AG04450 (cell line): ENCODE results near the gene ARMC12. TPM values are rescaled to one million over a fixed set of nuclear protein-coding genes. Genes with fewer than 3 reads are reported as not detected.

Experiments used
- CTCF ChIA-PET: fragments of 300-600, 350-600 bp; formaldehyde crosslinking; extraction: SDS; loops from one replicate; lab custom pipeline; 2022; ENCODE audit warnings: antibody characterized with exemption, inconsistent platforms; lab: Charles Lee
- POLR2A ChIA-PET: fragments of 350-600 bp; formaldehyde crosslinking; extraction: SDS; loops from one replicate; lab custom pipeline; 2021; ENCODE audit warnings: antibody characterized with exemption, inconsistent platforms; lab: Yijun Ruan, JAX
- DNase-seq: peaks from one replicate; pipeline ENCODE4 v3.0.0-alpha.2; 2011; ENCODE audit warnings: low read depth, low spot score
- H3K27ac ChIP-seq: one replicate; pipeline ENCODE4 v1.5.1; 2012; ENCODE audit warnings: low read depth, low read length, control low read depth
- H3K27me3 ChIP-seq: one replicate; pipeline ENCODE4 v1.6.0; 2012; ENCODE audit warnings: low read length; ENCODE audit not compliant: control insufficient read depth, insufficient read depth
- H3K4me3 ChIP-seq: 2 replicates; pipeline ENCODE4 v1.5.1; 2011; ENCODE audit warnings: mild to moderate bottlenecking, low read depth, low read length, control low read depth
- H3K9me3 ChIP-seq: 2 replicates; pipeline ENCODE4 v1.5.1; 2012; ENCODE audit warnings: low read length; ENCODE audit not compliant: control insufficient read depth, insufficient read depth
- polyA plus RNA-seq: library from polyadenylated mRNA; depleted of rRNA; stranded (reverse); fragments of >200 nt; gene quantifications from 2 replicates; pipeline ENCODE4 v1.2.3, GENCODE V29; 2011; rRNA removed
- TF ChIP-seq, protein P1 (sequence below): IDR thresholded peaks from 2 replicates; pipeline ENCODE4 v1.5.1; 2011; ENCODE audit warnings: low read depth, low read length, control low read depth, inconsistent platforms

Gene ARMC12
- polyA plus RNA-seq, 1 experiment: 0.53 TPM

DNA sequence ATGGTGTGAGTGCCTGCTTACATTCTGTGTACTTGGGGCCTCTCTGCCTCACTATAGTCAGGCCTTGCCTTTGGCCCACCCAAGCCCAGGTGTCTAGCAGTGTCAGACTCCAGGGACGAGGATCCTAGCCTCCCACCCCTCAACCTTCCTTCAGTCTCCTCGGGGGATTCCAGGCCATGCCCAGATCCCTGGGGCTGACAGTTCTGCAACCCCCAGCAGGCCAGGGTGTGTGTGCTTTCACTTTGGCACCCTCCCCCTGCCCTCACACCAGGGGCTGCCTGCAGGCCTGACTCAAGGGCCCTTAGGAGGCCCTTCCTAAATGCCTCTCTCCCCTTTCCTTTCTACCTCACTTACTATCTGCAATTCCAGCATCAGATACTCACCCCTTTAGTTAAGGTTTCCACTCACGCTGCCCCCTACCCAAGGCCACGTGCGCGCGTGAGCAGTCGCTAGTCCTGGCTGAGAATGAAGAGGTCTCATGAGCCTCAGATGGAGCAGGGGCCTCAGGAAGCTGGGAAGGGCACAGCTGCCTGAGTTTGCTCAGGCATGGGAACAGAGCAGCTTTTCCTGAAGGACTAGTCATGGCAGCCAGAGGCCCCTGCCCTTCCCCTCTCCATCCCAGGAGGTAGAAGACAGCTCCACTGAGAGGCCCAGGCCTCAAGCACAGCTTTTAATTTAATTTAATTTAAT is 61.1 kb downstream of the ARMC12 start:
- Histone ChIP-seq H3K27me3 (peaks cover 32% of the 10 kb centered on the region), H3K4me3 (no peak overlapping the region), H3K9me3 (peaks cover 8% of the 10 kb centered on the region; the same call in 1 of the 2 replicates), H3K27ac (no peak overlapping the region)
- CTCF ChIA-PET: interaction anchor here (1.1 kb wide), 1 partner anchor 297 kb away, joined by 4 read pairs; no protein-coding TSS in a partner anchor
- DNase-seq: no peak
- TF ChIP-seq, protein P1, sequence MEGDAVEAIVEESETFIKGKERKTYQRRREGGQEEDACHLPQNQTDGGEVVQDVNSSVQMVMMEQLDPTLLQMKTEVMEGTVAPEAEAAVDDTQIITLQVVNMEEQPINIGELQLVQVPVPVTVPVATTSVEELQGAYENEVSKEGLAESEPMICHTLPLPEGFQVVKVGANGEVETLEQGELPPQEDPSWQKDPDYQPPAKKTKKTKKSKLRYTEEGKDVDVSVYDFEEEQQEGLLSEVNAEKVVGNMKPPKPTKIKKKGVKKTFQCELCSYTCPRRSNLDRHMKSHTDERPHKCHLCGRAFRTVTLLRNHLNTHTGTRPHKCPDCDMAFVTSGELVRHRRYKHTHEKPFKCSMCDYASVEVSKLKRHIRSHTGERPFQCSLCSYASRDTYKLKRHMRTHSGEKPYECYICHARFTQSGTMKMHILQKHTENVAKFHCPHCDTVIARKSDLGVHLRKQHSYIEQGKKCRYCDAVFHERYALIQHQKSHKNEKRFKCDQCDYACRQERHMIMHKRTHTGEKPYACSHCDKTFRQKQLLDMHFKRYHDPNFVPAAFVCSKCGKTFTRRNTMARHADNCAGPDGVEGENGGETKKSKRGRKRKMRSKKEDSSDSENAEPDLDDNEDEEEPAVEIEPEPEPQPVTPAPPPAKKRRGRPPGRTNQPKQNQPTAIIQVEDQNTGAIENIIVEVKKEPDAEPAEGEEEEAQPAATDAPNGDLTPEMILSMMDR: no peak
- POLR2A ChIA-PET: interaction anchor here (3.2 kb wide), 1 partner anchor 11 kb away, joined by 20 read pairs; no protein-coding TSS in a partner anchor

Other genes starting within 250 kb of the ARMC12 start
- 16.6 and 22.8 TPM in 2 replicates for gene TEAD3, start 240.0 kb upstream of the ARMC12 start, polyA plus RNA-seq
- gene TULP1, start 224.1 kb upstream of the ARMC12 start, polyA plus RNA-seq: not detected in 2 replicates
- 6.9 and 7.6 TPM in 2 replicates for gene FKBP5, start 48.1 kb upstream of the ARMC12 start, polyA plus RNA-seq
- not detected in 2 replicates for gene CLPSL2, start 39.6 kb downstream of the ARMC12 start, polyA plus RNA-seq
- not detected in 2 replicates for gene CLPSL1, start 44.0 kb downstream of the ARMC12 start, polyA plus RNA-seq
- gene CLPS, start 60.3 kb downstream of the ARMC12 start, polyA plus RNA-seq: not detected in 2 replicates
- not detected in 2 replicates for gene LHFPL5, start 68.3 kb downstream of the ARMC12 start, polyA plus RNA-seq
- 27.8 and 41.6 TPM in 2 replicates for gene SRPK1, start 184.1 kb downstream of the ARMC12 start, polyA plus RNA-seq